IPS-20b (cell line): ENCODE data around the gene ZG16B.

Source experiments
- H3K27ac ChIP-seq: one replicate; pipeline ENCODE4 v1.5.1; 2013; ENCODE audit warnings: low read length
- H3K27me3 ChIP-seq: 2 replicates; pipeline ENCODE4 v1.6.1; 2013; ENCODE audit warnings: mild to moderate bottlenecking, low read length, inconsistent platforms; ENCODE audit not compliant: insufficient read depth
- H3K36me3 ChIP-seq: 2 replicates; pipeline ENCODE4 v1.6.1; 2013; ENCODE audit warnings: low read depth, mild to moderate bottlenecking, inconsistent platforms, low read length, moderate library complexity; ENCODE audit not compliant: insufficient read depth
- H3K4me1 ChIP-seq: 2 replicates; pipeline ENCODE4 v1.6.1; 2013; ENCODE audit warnings: mild to moderate bottlenecking, control low read depth, inconsistent platforms, low read length, moderate library complexity; ENCODE audit not compliant: insufficient read depth
- H3K4me3 ChIP-seq: 2 replicates; pipeline ENCODE4 v1.5.1; 2013; ENCODE audit warnings: mild to moderate bottlenecking, low read length, inconsistent platforms
- H3K9ac ChIP-seq: 2 replicates; pipeline ENCODE4 v1.6.1; 2013; ENCODE audit warnings: low read depth, mild to moderate bottlenecking, inconsistent platforms, low read length, moderate library complexity
- H3K9me3 ChIP-seq: 2 replicates; pipeline ENCODE4 v1.6.1; 2013; ENCODE audit warnings: mild to moderate bottlenecking, low read depth, low read length, inconsistent platforms; ENCODE audit not compliant: insufficient read depth

ZG16B gene

DNA sequence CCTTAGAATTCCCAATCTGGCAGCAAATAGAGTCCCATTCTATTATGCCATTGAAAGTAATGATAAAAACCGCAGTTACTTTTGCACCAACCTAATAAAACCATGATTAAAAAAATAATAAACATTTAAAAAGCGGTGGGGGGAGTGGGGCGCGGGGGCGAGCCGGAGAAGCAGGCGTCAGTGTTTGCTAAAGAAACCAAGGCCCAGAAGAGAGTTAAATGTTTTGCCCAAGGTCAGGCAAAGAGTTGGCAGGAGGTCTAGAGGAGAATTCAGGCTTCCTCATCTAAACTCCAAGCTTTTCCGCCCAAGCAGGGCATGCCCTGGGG, 37.5 kb downstream of the ZG16B start:
- H3K4me3 ChIP-seq = peak overlapping the region; percentile 77
- H3K27me3 ChIP-seq = peaks cover 68% of the 10 kb centered on the region
- H3K4me1 ChIP-seq = peaks cover 4% of the 10 kb centered on the region; the same call in 1 of the 2 replicates
- H3K9ac ChIP-seq = peak overlapping the region; percentile 80; the same call in 1 of the 2 replicates
- H3K36me3 ChIP-seq = no peaks in the 10 kb centered on the region
- no peak overlapping the region for H3K27ac ChIP-seq
- no peaks in the 10 kb centered on the region for H3K9me3 ChIP-seq

- Histone ChIP-seq H3K9me3 (no peaks in the 10 kb centered on the region), H3K4me1 (peaks cover 4% of the 10 kb centered on the region; the same call in 1 of the 2 replicates), H3K27ac (no peak overlapping the region), H3K27me3 (peaks cover 74% of the 10 kb centered on the region), H3K36me3 (no peaks in the 10 kb centered on the region), H3K9ac (peak overlapping the region; percentile 80), H3K4me3 (peak overlapping the region; percentile 77)
These were observed 38.1 kb downstream of the ZG16B start for GRCh38 chr16:2867987-2868789.

- peaks cover 4% of the 10 kb centered on the region; the same call in 1 of the 2 replicates for H3K4me1 ChIP-seq
- H3K36me3 ChIP-seq = no peaks in the 10 kb centered on the region
- no peak overlapping the region for H3K9ac ChIP-seq
- H3K4me3 ChIP-seq = no peak overlapping the region
- peaks cover 40% of the 10 kb centered on the region for H3K27me3 ChIP-seq
- no peak overlapping the region for H3K27ac ChIP-seq
- H3K9me3 ChIP-seq = no peaks in the 10 kb centered on the region
These were observed 41.8 kb downstream of the ZG16B start for GRCh38 chr16:2871926-2872325.

DNA sequence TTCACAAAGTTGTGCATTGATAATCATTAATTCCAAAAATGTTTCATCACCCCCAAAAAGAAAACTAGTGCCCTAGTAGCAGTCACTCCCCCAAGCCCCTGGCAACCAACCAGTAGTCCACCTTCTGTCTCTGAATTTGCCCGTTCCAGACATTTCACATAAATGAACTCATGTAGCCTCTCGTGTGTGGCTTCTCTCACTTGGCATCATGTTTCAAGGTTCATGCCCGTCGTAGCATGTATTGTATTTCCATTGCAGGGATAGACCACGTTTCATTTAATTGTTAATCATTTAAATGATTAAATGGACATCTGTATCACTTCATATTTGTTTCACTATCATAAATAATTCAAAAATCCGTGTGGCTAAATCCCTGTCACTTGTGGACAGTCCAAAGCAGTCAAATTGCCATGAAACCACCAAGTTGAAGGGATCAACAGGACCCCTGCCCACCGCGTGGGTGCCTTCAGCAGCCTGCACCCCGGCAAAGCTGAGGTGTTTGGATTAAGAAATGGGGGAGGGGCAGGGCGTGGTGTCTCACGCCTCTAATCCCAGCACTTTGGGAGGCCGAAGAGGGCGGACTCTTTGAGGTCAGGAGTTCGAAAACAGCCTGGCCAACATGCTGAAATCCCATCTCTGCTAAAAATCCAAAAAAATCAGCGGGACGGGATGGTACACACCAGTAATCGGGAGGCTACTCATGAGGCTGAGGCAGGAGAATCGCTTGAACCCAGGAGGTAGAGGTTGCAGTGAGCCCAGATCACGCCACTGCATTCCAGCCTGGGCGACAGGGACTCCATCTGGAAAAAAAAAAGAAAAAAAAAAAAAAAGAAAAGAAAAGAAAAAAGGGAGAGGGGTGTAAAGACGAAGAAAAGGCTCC, 44.2 kb downstream of the ZG16B start:
- Histone ChIP-seq H3K9ac (no peak overlapping the region), H3K27ac (no peak overlapping the region), H3K9me3 (no peaks in the 10 kb centered on the region), H3K4me3 (no peak overlapping the region), H3K27me3 (peaks cover 34% of the 10 kb centered on the region), H3K4me1 (no peaks in the 10 kb centered on the region; the same call in 1 of the 2 replicates), H3K36me3 (no peaks in the 10 kb centered on the region)

GRCh38 chr16:2874912-2875362, 44.8 kb downstream of the ZG16B start:
- peaks cover 31% of the 10 kb centered on the region for H3K27me3 ChIP-seq
- no peaks in the 10 kb centered on the region for H3K36me3 ChIP-seq
- H3K9ac ChIP-seq = no peak overlapping the region
- H3K27ac ChIP-seq = no peak overlapping the region
- H3K9me3 ChIP-seq = no peaks in the 10 kb centered on the region; the same call in 1 of the 2 replicates
- H3K4me1 ChIP-seq = no peaks in the 10 kb centered on the region; the same call in 1 of the 2 replicates
- H3K4me3 ChIP-seq = no peak overlapping the region

GRCh38 chr16:2879854-2880508, 49.9 kb downstream of the ZG16B start:
- Histone ChIP-seq H3K9ac (no peak overlapping the region), H3K4me3 (no peak overlapping the region), H3K9me3 (no peaks in the 10 kb centered on the region; the same call in 1 of the 2 replicates), H3K27me3 (peaks cover 22% of the 10 kb centered on the region; the same call in 1 of the 2 replicates), H3K36me3 (no peaks in the 10 kb centered on the region), H3K4me1 (no peaks in the 10 kb centered on the region; the same call in 1 of the 2 replicates), H3K27ac (no peak overlapping the region)
